Subcutaneous abdominal adipose tissue (tissue), 5 donors: ENCODE data around the gene TBC1D5.
A peak's percentile ranks its signal among the peaks of the same experiment; 100 is the strongest.

ENCODE experiments used
- H3K27ac ChIP-seq: one replicate; pipeline ENCODE4 v1.7.0; 2013; ENCODE audit warnings: low read depth, mild to moderate bottlenecking, inconsistent platforms, low read length, moderate library complexity
- H3K27me3 ChIP-seq, 5 donors: one replicate each; pipeline ENCODE4 v1.7.0; 2013; ENCODE audit warnings: low read length in 5 of 5, inconsistent platforms in 1 of 5; ENCODE audit not compliant: control insufficient read depth in 5 of 5, insufficient read depth in 4 of 5
- H3K36me3 ChIP-seq, 5 donors: one replicate each; pipeline ENCODE4 v1.7.0; 2013; ENCODE audit warnings: low read length in 5 of 5; ENCODE audit not compliant: control insufficient read depth in 5 of 5, insufficient read depth in 5 of 5
- H3K4me1 ChIP-seq, 5 donors: one replicate each; pipeline ENCODE4 v1.7.0; 2013; ENCODE audit warnings: low read length in 5 of 5, mild to moderate bottlenecking in 3 of 5, moderate library complexity in 1 of 5; ENCODE audit not compliant: control insufficient read depth in 5 of 5, insufficient read depth in 5 of 5
- H3K4me3 ChIP-seq, 5 donors: one replicate each; pipeline ENCODE4 v1.7.0; 2013; ENCODE audit warnings: low read length in 5 of 5, low read depth in 1 of 5
- H3K9ac ChIP-seq, 5 donors: one replicate each; pipeline ENCODE4 v1.7.0; 2013; ENCODE audit warnings: low read length in 5 of 5, mild to moderate bottlenecking in 4 of 5, moderate library complexity in 3 of 5
- H3K9me3 ChIP-seq, 5 donors: one replicate each; pipeline ENCODE4 v1.7.0; 2013; ENCODE audit warnings: low read length in 5 of 5; ENCODE audit not compliant: control insufficient read depth in 5 of 5
- donor health status: healthy.
- donor health status: healthy.
- donor health status: healthy.
- donor health status: healthy.
- donor health status: healthy.

The TBC1D5 gene

GRCh38 chr3:17456046-17456445, 286.4 kb downstream of the TBC1D5 start:
- no peaks in the 10 kb centered on the region for H3K27me3 ChIP-seq
- peaks cover 0 to 5% (median 0%) of the 10 kb centered on the region in 5 donors for H3K36me3 ChIP-seq
- no peak overlapping the region for H3K27ac ChIP-seq
- no peaks in the 10 kb centered on the region for H3K4me1 ChIP-seq
- H3K9me3 ChIP-seq = no peaks in the 10 kb centered on the region
- H3K4me3 ChIP-seq = no peak overlapping the region
- no peak overlapping the region for H3K9ac ChIP-seq

- peaks cover 0 to 4% (median 0%) of the 10 kb centered on the region in 5 donors for H3K4me1 ChIP-seq
- no peaks in the 10 kb centered on the region for H3K27me3 ChIP-seq
- H3K4me3 ChIP-seq = no peak overlapping the region
- H3K9me3 ChIP-seq = no peaks in the 10 kb centered on the region
- no peaks in the 10 kb centered on the region for H3K36me3 ChIP-seq
- H3K9ac ChIP-seq = no peak overlapping the region
- H3K27ac ChIP-seq = no peak overlapping the region
These were observed 297.6 kb downstream of the TBC1D5 start for GRCh38 chr3:17444865-17445264.

GRCh38 chr3:17443142-17443541, 299.3 kb downstream of the TBC1D5 start:
- H3K9ac ChIP-seq = no peak overlapping the region
- H3K27me3 ChIP-seq = no peaks in the 10 kb centered on the region
- no peaks in the 10 kb centered on the region for H3K36me3 ChIP-seq
- H3K27ac ChIP-seq = no peak overlapping the region
- peaks cover 0 to 4% (median 0%) of the 10 kb centered on the region in 5 donors for H3K4me1 ChIP-seq
- no peaks in the 10 kb centered on the region for H3K9me3 ChIP-seq
- H3K4me3 ChIP-seq = no peak overlapping the region

- Histone ChIP-seq H3K9me3 (no peaks in the 10 kb centered on the region), H3K4me1 (peaks cover 0 to 4% (median 0%) of the 10 kb centered on the region in 5 donors), H3K27me3 (no peaks in the 10 kb centered on the region), H3K27ac (no peak overlapping the region), H3K4me3 (no peak overlapping the region), H3K9ac (no peak overlapping the region), H3K36me3 (no peaks in the 10 kb centered on the region)
These were observed 299.9 kb downstream of the TBC1D5 start for GRCh38 chr3:17442332-17443049.

- H3K27ac ChIP-seq = no peak overlapping the region
- H3K9ac ChIP-seq = no peak overlapping the region
- H3K4me1 ChIP-seq = peaks cover 0 to 10% (median 0%) of the 10 kb centered on the region in 5 donors
- no peaks in the 10 kb centered on the region for H3K27me3 ChIP-seq
- H3K4me3 ChIP-seq = no peak overlapping the region
- no peaks in the 10 kb centered on the region for H3K36me3 ChIP-seq
- no peaks in the 10 kb centered on the region for H3K9me3 ChIP-seq
These were observed 308.6 kb downstream of the TBC1D5 start for GRCh38 chr3:17433876-17434275.

- Histone ChIP-seq H3K27me3 (no peaks in the 10 kb centered on the region), H3K9me3 (no peaks in the 10 kb centered on the region), H3K9ac (no peak overlapping the region), H3K4me1 (peaks cover 0 to 10% (median 0%) of the 10 kb centered on the region in 5 donors), H3K27ac (peak overlapping the region; percentile 44), H3K4me3 (no peak overlapping the region), H3K36me3 (no peaks in the 10 kb centered on the region)
These were observed 310.2 kb downstream of the TBC1D5 start for GRCh38 chr3:17432236-17432635.

- Histone ChIP-seq H3K4me3 (no peak overlapping the region), H3K4me1 (peaks cover 0 to 10% (median 0%) of the 10 kb centered on the region in 5 donors), H3K27me3 (no peaks in the 10 kb centered on the region), H3K9ac (no peak overlapping the region), H3K36me3 (no peaks in the 10 kb centered on the region), H3K9me3 (no peaks in the 10 kb centered on the region), H3K27ac (peak overlapping the region; percentile 44)
These were observed 310.9 kb downstream of the TBC1D5 start for GRCh38 chr3:17431484-17432045.

- H3K4me3 ChIP-seq = no peak overlapping the region
- peak overlapping the region in 1 of 5 donors; percentile 8 for H3K9ac ChIP-seq
- H3K27me3 ChIP-seq = no peaks in the 10 kb centered on the region
- peaks cover 0 to 10% (median 0%) of the 10 kb centered on the region in 5 donors for H3K4me1 ChIP-seq
- H3K27ac ChIP-seq = no peak overlapping the region
- no peaks in the 10 kb centered on the region for H3K36me3 ChIP-seq
- no peaks in the 10 kb centered on the region for H3K9me3 ChIP-seq
These were observed 311.4 kb downstream of the TBC1D5 start for GRCh38 chr3:17431004-17431403.

- Histone ChIP-seq H3K9ac (peak overlapping the region in 1 of 5 donors; percentile 8), H3K36me3 (no peaks in the 10 kb centered on the region), H3K4me3 (no peak overlapping the region), H3K4me1 (peaks cover 0 to 10% (median 0%) of the 10 kb centered on the region in 5 donors), H3K27me3 (no peaks in the 10 kb centered on the region), H3K27ac (no peak overlapping the region), H3K9me3 (no peaks in the 10 kb centered on the region)
These were observed 311.8 kb downstream of the TBC1D5 start for GRCh38 chr3:17430582-17430981.

- H3K36me3 ChIP-seq = no peaks in the 10 kb centered on the region
- H3K27ac ChIP-seq = no peak overlapping the region
- H3K27me3 ChIP-seq = no peaks in the 10 kb centered on the region
- no peak overlapping the region for H3K9ac ChIP-seq
- H3K4me1 ChIP-seq = peaks cover 0 to 2% (median 0%) of the 10 kb centered on the region in 5 donors
- no peak overlapping the region for H3K4me3 ChIP-seq
- no peaks in the 10 kb centered on the region for H3K9me3 ChIP-seq
These were observed 318.5 kb downstream of the TBC1D5 start for GRCh38 chr3:17423786-17424536.
